IPS DF 19.7 (cell line): ENCODE results near the gene CDC73.
"Not testable (repeated sequence)": the region's sequence is repeated elsewhere in the genome, so short reads cannot be mapped to it uniquely, and the experiment has no call there.

Source experiments
- DNase-seq: peaks from one replicate; pipeline ENCODE4 v3.0.0-alpha.2; 2013; ENCODE audit warnings: low read depth, low spot score

The CDC73 gene

GRCh38 chr1:193229136-193229535 is 107.3 kb downstream of the CDC73 start:
- no peak for DNase-seq

- DNase-seq, result not testable (repeated sequence)
These were observed 109.3 kb downstream of the CDC73 start for GRCh38 chr1:193231146-193231545.

GRCh38 chr1:193234530-193234929 is 112.7 kb downstream of the CDC73 start:
- DNase-seq, result no peak

- no peak for DNase-seq
These were observed 115.6 kb downstream of the CDC73 start for GRCh38 chr1:193237381-193237978.

- DNase-seq, result no peak
These were observed 118.8 kb downstream of the CDC73 start for GRCh38 chr1:193240609-193241008.

- DNase-seq, result no peak
These were observed 119.4 kb downstream of the CDC73 start for GRCh38 chr1:193241132-193241827.

- no peak for DNase-seq
These were observed 120.2 kb downstream of the CDC73 start for GRCh38 chr1:193242000-193242399.

GRCh38 chr1:193249187-193249586 is 127.4 kb downstream of the CDC73 start:
- no peak for DNase-seq

- DNase-seq, result no peak
These were observed 130.1 kb downstream of the CDC73 start for GRCh38 chr1:193251950-193252349.

- no peak for DNase-seq
These were observed 134.2 kb downstream of the CDC73 start for GRCh38 chr1:193256019-193256418.

GRCh38 chr1:193259636-193260035 is 137.8 kb downstream of the CDC73 start:
- DNase-seq, result no peak

GRCh38 chr1:193260056-193260745 is 138.4 kb downstream of the CDC73 start:
- DNase-seq, result no peak

GRCh38 chr1:193260896-193261295 is 139.1 kb downstream of the CDC73 start:
- DNase-seq, result no peak

GRCh38 chr1:193262661-193263060 is 140.8 kb downstream of the CDC73 start:
- no peak for DNase-seq

GRCh38 chr1:193264313-193265065 is 142.7 kb downstream of the CDC73 start:
- DNase-seq, result no peak

- no peak for DNase-seq
These were observed 143.9 kb downstream of the CDC73 start for GRCh38 chr1:193265716-193266115.

- not testable (repeated sequence) for DNase-seq
These were observed 145.0 kb downstream of the CDC73 start for GRCh38 chr1:193266794-193267193.

GRCh38 chr1:193270996-193271395 is 149.2 kb downstream of the CDC73 start:
- DNase-seq, result no peak

GRCh38 chr1:193275773-193276172 is 153.9 kb downstream of the CDC73 start:
- DNase-seq, result peak; percentile 35

- no peak for DNase-seq
These were observed 157.1 kb downstream of the CDC73 start for GRCh38 chr1:193278968-193279367.

GRCh38 chr1:193281894-193282293 is 160.1 kb downstream of the CDC73 start:
- no peak for DNase-seq

GRCh38 chr1:193283016-193283415 is 161.2 kb downstream of the CDC73 start:
- DNase-seq, result no peak
